NCI-H2196 treated with DMSO at 0.1 percent for 48 hours (cell line): ENCODE data around the gene LASP1NB.

Source experiments
- DNase-seq: peaks from one replicate; lab custom pipeline; 2025; ENCODE audit not compliant: unreplicated experiment; lab: John Stamatoyannopoulos, UW

Gene LASP1NB

GRCh38 chr17:38925263-38925995 lies at the start of gene LASP1NB:
LASP1NB (plus strand) TSS chr17:38925614.
- DNase-seq = no peak

DNA sequence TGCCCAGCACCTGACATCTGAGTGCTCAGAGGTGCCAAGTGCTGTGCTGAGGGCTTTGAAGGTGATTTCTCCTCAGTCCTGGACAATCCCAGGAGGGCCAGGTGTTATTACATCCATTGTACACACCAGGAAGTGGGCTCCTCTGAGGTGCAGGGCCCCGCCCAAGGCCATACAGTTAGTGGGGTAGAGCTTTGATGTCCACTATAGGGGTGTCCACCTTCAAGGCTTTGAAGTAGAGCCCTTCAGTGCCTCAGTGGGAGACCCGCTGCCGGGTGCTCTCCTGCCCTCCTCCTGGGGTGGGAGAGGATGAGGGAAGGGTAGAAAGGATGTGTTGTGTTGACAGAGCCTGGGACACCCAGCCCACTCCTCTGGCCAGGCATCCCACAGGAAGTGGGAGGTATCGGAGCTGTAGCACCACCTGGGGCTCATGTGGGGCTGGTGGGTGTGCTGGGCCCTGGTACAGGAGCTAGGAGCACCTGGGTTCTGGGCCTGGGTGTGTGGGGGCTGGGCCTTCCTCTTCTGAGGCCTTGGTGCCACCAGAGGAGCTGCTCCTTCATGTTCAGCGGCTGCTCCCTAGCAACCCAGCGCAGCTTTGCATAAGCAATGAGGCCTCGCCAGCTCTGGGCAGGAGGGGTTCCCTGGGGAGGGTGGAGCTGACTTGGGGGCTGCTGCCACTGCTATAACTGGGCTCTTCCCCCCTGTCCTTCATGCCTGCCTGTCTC lies 48.1 kb upstream of the LASP1NB start:
- DNase-seq = no peak

- no peak for DNase-seq
Observed at GRCh38 chr17:38879878-38880665, 45.3 kb upstream of the LASP1NB start.

DNA sequence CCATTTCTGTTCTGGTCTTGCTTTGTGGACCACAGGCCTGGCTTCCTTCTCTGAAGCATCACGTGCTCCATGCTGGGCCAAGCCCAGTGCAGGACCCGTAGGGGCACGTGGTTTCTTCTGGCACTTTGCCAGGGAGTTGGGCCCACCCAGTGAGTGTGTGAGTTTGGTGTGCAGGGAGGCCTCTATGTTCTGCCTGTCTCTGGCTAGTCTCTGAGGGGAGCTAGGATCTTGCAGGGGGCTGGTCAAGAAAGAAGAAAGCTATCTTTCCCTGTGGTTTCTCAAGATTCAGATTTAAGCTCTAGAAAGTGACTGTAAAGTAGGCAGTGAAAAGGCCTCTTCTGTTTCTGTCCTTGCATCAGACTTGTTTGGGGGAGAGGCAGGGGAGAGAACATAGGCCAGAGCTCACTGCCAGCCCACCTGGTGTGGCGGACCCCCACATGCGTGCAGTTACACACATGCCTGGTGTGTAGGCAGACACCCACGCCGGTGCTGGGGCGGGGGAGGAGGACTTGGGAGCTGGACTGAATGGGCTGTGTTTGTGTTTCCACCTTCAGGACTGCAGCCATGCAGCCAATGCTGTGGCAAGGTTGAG lies 43.7 kb upstream of the LASP1NB start:
- no peak for DNase-seq

- DNase-seq = no peak
Observed at GRCh38 chr17:38882870-38883269, 42.5 kb upstream of the LASP1NB start.

GRCh38 chr17:38883592-38884526 lies 41.6 kb upstream of the LASP1NB start:
- DNase-seq = no peak

DNA sequence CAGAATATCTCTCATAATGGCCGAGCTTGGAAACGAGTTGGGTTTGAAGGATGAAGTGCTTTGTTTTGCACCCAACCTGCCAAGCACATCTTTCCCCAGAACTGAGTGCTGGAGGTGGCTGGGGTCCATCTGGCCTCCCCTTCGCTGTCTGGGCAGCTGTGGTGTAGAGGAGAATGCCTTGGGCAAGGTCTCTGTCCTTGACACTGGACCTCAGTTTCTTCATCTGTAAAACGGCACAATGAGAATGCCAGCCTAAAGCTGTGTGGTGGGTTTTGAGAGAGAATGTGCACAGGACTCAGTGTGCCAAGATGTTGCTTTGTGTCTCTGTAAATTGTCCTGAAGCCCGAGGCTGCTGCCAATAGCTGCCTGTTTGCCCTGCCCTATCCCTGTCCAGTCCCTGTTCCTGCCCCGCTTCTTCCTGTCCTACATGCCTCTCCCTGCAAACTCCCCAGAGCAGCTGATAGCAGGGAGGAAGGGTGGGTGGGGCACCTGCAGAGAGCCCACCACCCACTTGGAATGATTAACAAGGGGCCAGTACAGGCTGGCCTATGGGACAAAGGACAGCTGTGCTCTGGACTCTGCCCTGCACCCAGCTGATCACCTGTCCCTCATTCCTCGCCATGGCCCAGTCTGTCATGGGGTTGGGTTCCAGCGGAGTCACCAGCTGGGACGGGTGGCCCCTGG lies 40.2 kb upstream of the LASP1NB start:
- DNase-seq = no peak

DNA sequence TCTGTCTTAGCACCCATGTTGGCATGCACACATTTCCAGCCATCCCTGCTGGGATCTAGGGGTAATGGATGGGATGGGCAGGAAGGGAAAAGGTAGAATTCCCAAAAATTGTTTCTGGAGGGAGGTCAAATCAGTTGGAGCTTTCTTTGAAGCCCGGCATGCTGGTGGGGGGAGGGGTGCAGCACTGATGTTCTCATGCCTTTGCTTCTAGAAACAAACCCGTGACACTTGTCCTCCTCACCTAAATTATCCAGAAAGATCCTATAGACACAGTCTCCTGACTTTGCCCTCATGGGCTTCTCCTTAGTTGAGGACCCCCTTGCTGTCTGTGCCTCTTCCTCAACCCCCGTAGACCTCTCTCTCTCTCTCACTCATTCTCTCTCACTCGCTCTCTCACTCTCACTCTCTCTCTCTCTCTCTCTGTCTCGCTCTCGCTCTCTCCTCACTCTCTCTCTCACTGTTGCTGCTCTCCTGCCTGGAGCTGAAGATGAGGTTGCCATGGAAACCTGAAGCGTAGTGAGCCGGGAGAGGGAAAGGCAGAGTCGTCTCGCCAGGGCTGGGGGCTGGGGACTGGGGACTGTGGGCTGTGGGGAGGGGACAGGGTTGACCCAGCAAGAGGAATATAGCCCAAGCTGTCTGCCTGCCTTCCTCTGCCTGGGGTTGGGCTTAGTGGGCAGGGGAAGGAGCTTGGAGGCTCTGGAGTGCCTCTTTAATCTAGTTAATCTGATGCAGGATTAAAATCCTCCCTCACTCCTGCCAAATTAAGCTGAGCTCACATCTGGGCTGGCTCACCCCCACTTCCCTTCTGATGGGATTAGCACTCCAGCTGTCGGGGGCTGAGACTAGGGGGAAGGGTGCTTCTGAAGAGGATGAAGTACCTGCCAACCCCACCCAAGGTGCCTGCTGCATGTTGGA lies 39.4 kb upstream of the LASP1NB start:
- DNase-seq = no peak

DNA sequence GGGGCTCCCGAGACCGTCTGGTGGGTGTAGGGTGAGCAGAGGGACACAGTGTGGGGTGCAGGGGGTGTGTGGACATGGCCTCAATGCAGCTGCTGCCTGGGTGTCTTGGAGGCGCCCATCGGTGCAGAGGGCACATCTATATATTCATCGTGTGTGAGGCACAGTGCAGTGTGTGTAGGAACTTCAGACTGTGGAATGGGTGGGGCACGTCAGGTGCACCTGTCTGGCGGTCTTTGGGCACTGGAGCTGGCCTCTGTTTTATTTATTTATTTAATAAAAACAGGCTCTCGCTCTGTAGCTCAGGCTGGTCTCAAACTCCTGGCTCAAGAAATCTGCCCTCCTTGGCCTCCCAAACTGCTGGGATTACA lies 38.8 kb upstream of the LASP1NB start:
- DNase-seq = no peak

GRCh38 chr17:38888842-38889241 lies 36.6 kb upstream of the LASP1NB start:
- DNase-seq = no peak

- no peak for DNase-seq
Observed at GRCh38 chr17:38889745-38890409, 35.5 kb upstream of the LASP1NB start.

- no peak for DNase-seq
Observed at GRCh38 chr17:38890410-38890746, 35.0 kb upstream of the LASP1NB start.

DNA sequence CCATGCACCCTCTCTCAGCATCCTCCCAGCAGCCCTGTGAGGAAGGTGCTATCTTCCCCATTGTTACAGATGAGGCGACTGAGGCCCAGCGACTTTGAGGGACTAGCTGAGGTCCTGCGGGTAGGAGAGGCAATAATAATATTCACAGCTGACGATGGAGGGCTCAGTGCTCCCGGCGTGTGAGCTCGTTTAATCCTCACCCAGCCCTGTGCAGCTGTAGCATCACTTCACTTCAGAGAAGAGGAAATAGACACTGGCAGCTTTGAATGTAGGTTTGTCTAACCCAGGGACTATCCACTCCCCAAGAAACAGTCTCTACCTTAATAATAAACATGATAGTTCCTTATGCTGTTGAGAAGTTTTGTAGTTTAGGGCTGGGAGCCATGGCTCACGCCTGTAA lies 34.0 kb upstream of the LASP1NB start:
- DNase-seq = no peak

GRCh38 chr17:38892083-38892482 lies 33.3 kb upstream of the LASP1NB start:
- DNase-seq = no peak

DNA sequence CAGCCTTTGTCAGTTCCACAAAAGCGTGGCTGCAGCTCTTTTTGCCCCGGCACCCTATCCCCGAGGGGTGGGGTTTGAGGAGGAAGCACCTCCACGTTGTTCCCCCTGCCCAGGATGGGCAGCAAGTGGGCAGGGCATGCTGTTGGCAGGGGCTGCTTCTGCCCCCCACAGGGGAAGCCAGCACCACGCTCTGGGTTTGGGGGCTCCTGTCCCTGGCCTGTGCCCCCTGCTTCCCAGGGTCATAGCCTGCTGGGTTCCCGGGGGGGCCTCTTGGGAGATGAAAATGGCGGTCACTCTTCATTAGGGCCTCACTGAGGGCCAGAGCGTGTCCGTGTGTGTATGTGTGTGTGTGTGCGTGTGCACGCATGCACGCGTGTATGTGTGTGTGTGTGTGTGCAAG lies 32.8 kb upstream of the LASP1NB start:
- no peak for DNase-seq

DNA sequence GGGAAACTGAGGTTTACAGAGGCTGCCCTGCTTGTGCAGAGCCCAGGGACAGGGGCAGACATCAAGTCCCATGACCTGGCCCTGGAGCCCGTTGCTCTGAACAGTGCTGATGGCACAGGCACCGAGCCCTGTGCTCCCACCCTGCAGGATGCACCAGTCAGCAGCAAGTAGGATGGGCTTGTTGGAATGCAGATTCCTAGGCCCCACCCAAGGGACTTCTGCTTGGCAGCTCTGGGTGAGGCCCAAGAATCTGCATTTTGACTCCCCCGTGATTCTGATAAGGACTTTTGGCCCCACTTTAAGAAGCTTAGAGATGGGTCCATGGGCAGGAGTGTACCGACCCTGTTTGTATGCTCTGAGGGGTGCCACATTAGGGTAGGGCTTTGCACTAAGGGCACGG lies 32.3 kb upstream of the LASP1NB start:
- no peak for DNase-seq

- no peak for DNase-seq
Observed at GRCh38 chr17:38893607-38894006, 31.8 kb upstream of the LASP1NB start.

- DNase-seq = no peak
Observed at GRCh38 chr17:38894276-38894675, 31.1 kb upstream of the LASP1NB start.
